GM12874 (cell line): ENCODE measurements around the gene NUBPL.

Experiments
- CTCF ChIP-seq: IDR thresholded peaks from 2 replicates; pipeline ENCODE4 v1.5.1; 2011; ENCODE audit warnings: low read depth, mild to moderate bottlenecking, control low read depth, low read length, moderate library complexity; ENCODE audit not compliant: insufficient read depth

NUBPL gene

GRCh38 chr14:31881531-31882310, 320.5 kb downstream of the NUBPL start:
- no peak for TF ChIP-seq CTCF

GRCh38 chr14:31884238-31884637, 323.0 kb downstream of the NUBPL start:
- TF ChIP-seq CTCF: no peak

- no peak for TF ChIP-seq CTCF
These were observed 323.7 kb downstream of the NUBPL start for GRCh38 chr14:31884776-31885379.

- TF ChIP-seq CTCF: no peak
These were observed 325.1 kb downstream of the NUBPL start for GRCh38 chr14:31886156-31886835.

GRCh38 chr14:31887929-31888580, 326.9 kb downstream of the NUBPL start:
- TF ChIP-seq CTCF: no peak

GRCh38 chr14:31889297-31889696, 328.1 kb downstream of the NUBPL start:
- no peak for TF ChIP-seq CTCF

GRCh38 chr14:31893221-31893757, 332.1 kb downstream of the NUBPL start:
- TF ChIP-seq CTCF: no peak
